ENCODE results near the gene REPS1.

GRCh38 chr6:138979365-138979764 is 8.7 kb downstream of the REPS1 start:
- TF ChIP-seq KIAA2018 (CRISPR knock-in tag; IDR thresholded peaks at IDR 0.05; ENCODE audit: borderline replicate concordance) (no peak), ZFX (CRISPR knock-in tag; IDR thresholded peaks at IDR 0.05; ENCODE audit: low read depth) (no peak), SALL2 (CRISPR knock-in tag; IDR thresholded peaks at IDR 0.05) (no peak), PRDM4 (CRISPR knock-in tag; IDR thresholded peaks at IDR 0.05; ENCODE audit: borderline replicate concordance) (no peak), PREB (CRISPR knock-in tag; IDR thresholded peaks at IDR 0.05) (no peak), HNRNPUL1 (IDR thresholded peaks at IDR 0.05; ENCODE audit: low read depth, low read length) (no peak), HOXA5 (CRISPR knock-in tag; IDR thresholded peaks at IDR 0.05) (no peak), CTCF (CRISPR knock-in tag; IDR thresholded peaks at IDR 0.05) (no peak), KAT2B (IDR thresholded peaks at IDR 0.05; ENCODE audit: borderline replicate concordance, low read depth, low read length) (no peak)
